Nephron progenitor cell (in vitro differentiated cells): ENCODE measurements around the gene SETD7.
A peak's percentile ranks its signal among the peaks of the same experiment; 100 is the strongest.

Experiments used
- DNase-seq: peaks from one replicate; pipeline ENCODE4 v3.0.0; 2021
- H3K27ac Mint-ChIP-seq: 2 replicates; pipeline ENCODE4 v1.8.0; 2021; ENCODE audit warnings: mild to moderate bottlenecking, moderate library complexity, mixed read lengths
- H3K27me3 Mint-ChIP-seq: 2 replicates; pipeline ENCODE4 v1.8.0; 2021; ENCODE audit warnings: mild to moderate bottlenecking, low read depth, mixed read lengths; ENCODE audit not compliant: poor library complexity
- H3K36me3 Mint-ChIP-seq: 2 replicates; pipeline ENCODE4 v1.8.0; 2021; ENCODE audit warnings: low read depth, mixed read lengths
- H3K4me1 Mint-ChIP-seq: 2 replicates; pipeline ENCODE4 v1.8.0; 2021; ENCODE audit warnings: mixed read lengths
- H3K4me3 Mint-ChIP-seq: 2 replicates; pipeline ENCODE4 v1.8.0; 2021; ENCODE audit warnings: mild to moderate bottlenecking, moderate library complexity, mixed read lengths
- H3K9me3 Mint-ChIP-seq: 2 replicates; pipeline ENCODE4 v1.8.0; 2021; ENCODE audit warnings: mild to moderate bottlenecking, moderate library complexity, mixed read lengths
- CTCF ChIP-seq: fragments of 200-600 bp; sonication (generic); IDR thresholded peaks from 2 replicates; pipeline ENCODE4 v1.5.0; 2021; ENCODE audit warnings: antibody characterized with exemption

The SETD7 gene

GRCh38 chr4:139501527-139501926 lies 54.5 kb downstream of the SETD7 start:
- TF ChIP-seq CTCF, result no peak
- Mint-ChIP-seq H3K27ac (peak overlapping the region; percentile 62), H3K4me1 (peaks cover 56% of the 10 kb centered on the region), H3K27me3 (no peaks in the 10 kb centered on the region), H3K4me3 (no peak overlapping the region), H3K9me3 (peaks cover 3% of the 10 kb centered on the region), H3K36me3 (peaks cover 35% of the 10 kb centered on the region)
- DNase-seq, result no peak

GRCh38 chr4:139501117-139501516 lies 54.9 kb downstream of the SETD7 start:
- peak overlapping the region; percentile 93 for H3K27ac Mint-ChIP-seq
- no peak overlapping the region for H3K4me3 Mint-ChIP-seq
- peaks cover 3% of the 10 kb centered on the region for H3K9me3 Mint-ChIP-seq
- H3K36me3 Mint-ChIP-seq, result peaks cover 30% of the 10 kb centered on the region
- peaks cover 60% of the 10 kb centered on the region for H3K4me1 Mint-ChIP-seq
- H3K27me3 Mint-ChIP-seq, result no peaks in the 10 kb centered on the region
- no peak for TF ChIP-seq CTCF
- DNase-seq, result no peak

- Mint-ChIP-seq H3K27ac (peak overlapping the region; percentile 90), H3K36me3 (peaks cover 11% of the 10 kb centered on the region), H3K9me3 (peaks cover 4% of the 10 kb centered on the region), H3K4me1 (peaks cover 61% of the 10 kb centered on the region), H3K4me3 (peak overlapping the region; percentile 3), H3K27me3 (no peaks in the 10 kb centered on the region)
- TF ChIP-seq CTCF, result no peak
- DNase-seq, result no peak
Observed at GRCh38 chr4:139499186-139499585, 56.8 kb downstream of the SETD7 start.

GRCh38 chr4:139493176-139493575 lies 62.8 kb downstream of the SETD7 start:
- H3K27me3 Mint-ChIP-seq, result no peaks in the 10 kb centered on the region
- no peak overlapping the region for H3K4me3 Mint-ChIP-seq
- DNase-seq, result no peak
- no peak overlapping the region for H3K27ac Mint-ChIP-seq
- TF ChIP-seq CTCF, result no peak
- peaks cover 11% of the 10 kb centered on the region for H3K9me3 Mint-ChIP-seq
- H3K4me1 Mint-ChIP-seq, result peaks cover 14% of the 10 kb centered on the region
- peaks cover 4% of the 10 kb centered on the region for H3K36me3 Mint-ChIP-seq

- TF ChIP-seq CTCF, result no peak
- Mint-ChIP-seq H3K36me3 (peaks cover 4% of the 10 kb centered on the region), H3K4me3 (no peak overlapping the region), H3K27me3 (no peaks in the 10 kb centered on the region), H3K9me3 (peaks cover 11% of the 10 kb centered on the region), H3K27ac (no peak overlapping the region), H3K4me1 (peaks cover 8% of the 10 kb centered on the region)
- no peak for DNase-seq
Observed at GRCh38 chr4:139492429-139492828, 63.6 kb downstream of the SETD7 start.

- Mint-ChIP-seq H3K4me3 (no peak overlapping the region), H3K36me3 (peaks cover 4% of the 10 kb centered on the region), H3K27ac (no peak overlapping the region), H3K27me3 (peaks cover 4% of the 10 kb centered on the region), H3K9me3 (peaks cover 11% of the 10 kb centered on the region), H3K4me1 (no peaks in the 10 kb centered on the region)
- no peak for DNase-seq
- no peak for TF ChIP-seq CTCF
Observed at GRCh38 chr4:139489638-139490037, 66.4 kb downstream of the SETD7 start.
